ENCODE results near the gene AP3D1.

Gene AP3D1

GRCh38 chr19:2059422-2060201 lies 91.8 kb downstream of the AP3D1 start:
- DNase-seq (ENCODE audit: low spot score): no peak
- no peak for TF ChIP-seq CTCF (IDR thresholded peaks at IDR 0.05; ENCODE audit: extremely low read depth, missing control alignments)

GRCh38 chr19:2058570-2059421 lies 92.6 kb downstream of the AP3D1 start:
- no peak for TF ChIP-seq CTCF (IDR thresholded peaks at IDR 0.05; ENCODE audit: extremely low read depth, missing control alignments)
- no peak for DNase-seq (ENCODE audit: low spot score)

GRCh38 chr19:2057484-2058469 lies 93.6 kb downstream of the AP3D1 start:
- TF ChIP-seq CTCF (IDR thresholded peaks at IDR 0.05; ENCODE audit: extremely low read depth, missing control alignments): no peak
- no peak for DNase-seq (ENCODE audit: low spot score)

GRCh38 chr19:2056837-2057192 lies 94.6 kb downstream of the AP3D1 start:
- TF ChIP-seq CTCF (IDR thresholded peaks at IDR 0.05; ENCODE audit: extremely low read depth, missing control alignments): no peak

GRCh38 chr19:2055931-2056836 lies 95.2 kb downstream of the AP3D1 start:
- no peak for TF ChIP-seq CTCF (IDR thresholded peaks at IDR 0.05; ENCODE audit: extremely low read depth, missing control alignments)
- no peak for DNase-seq (ENCODE audit: low spot score)

More at GRCh38 chr19:2056837-2057192, 94.6 kb downstream of the AP3D1 start:
- DNase-seq (ENCODE audit: low spot score): no peak

GRCh38 chr19:2054763-2055162 lies 96.6 kb downstream of the AP3D1 start:
- TF ChIP-seq CTCF (IDR thresholded peaks at IDR 0.05; ENCODE audit: extremely low read depth, missing control alignments): no peak
- DNase-seq (ENCODE audit: low spot score): no peak
